Skin epidermis (tissue), 12 donors: Measurements from ENCODE around the gene NRIP3.

ENCODE experiments used
- H3K27ac ChIP-seq, 21 experiments: fragments of 200-600 bp; sonication (generic) in 11 of 21; one replicate each; pipeline ENCODE4 v1.5.0; 2020; ENCODE audit warnings: mild to moderate bottlenecking in 3 of 21, inconsistent platforms in 2 of 21, moderate library complexity in 2 of 21
- H3K4me3 ChIP-seq, 7 experiments: fragments of 200-600 bp; sonication (generic) in 2 of 7; one replicate each; pipeline ENCODE4 v1.5.0; 2020; ENCODE audit warnings: inconsistent platforms in 2 of 7, mild to moderate bottlenecking in 2 of 7, moderate library complexity in 1 of 7

NRIP3 gene

GRCh38 chr11:9003573-9004182 is at the start of gene NRIP3:
TSS of gene NRIP3 (minus strand) at chr11:9004001. CDS start at chr11:9003935, 66 bp downstream.
- peak within 1 kb of the TSS in 3 of 21 experiments; percentile 4 to 50 (median 29) for H3K27ac ChIP-seq
- H3K4me3 ChIP-seq = peak within 1 kb of the TSS; percentile 31 to 47 (median 39)

GRCh38 chr11:9052316-9052715 is 48.5 kb upstream of the NRIP3 start:
- no peak overlapping the region for H3K27ac ChIP-seq
- no peak overlapping the region for H3K4me3 ChIP-seq

- H3K4me3 ChIP-seq = no peak overlapping the region
- no peak overlapping the region for H3K27ac ChIP-seq
Measured at GRCh38 chr11:9049959-9050358, 46.2 kb upstream of the NRIP3 start.

GRCh38 chr11:9047964-9048523 is 44.2 kb upstream of the NRIP3 start:
- Histone ChIP-seq H3K27ac (peak overlapping the region in 2 of 21 experiments; percentile 29 to 57), H3K4me3 (no peak overlapping the region)

- H3K4me3 ChIP-seq = no peak overlapping the region
- H3K27ac ChIP-seq = peak overlapping the region in 1 of 21 experiments; percentile 48
Measured at GRCh38 chr11:9046481-9046880, 42.7 kb upstream of the NRIP3 start.

- H3K27ac ChIP-seq = no peak overlapping the region
- no peak overlapping the region for H3K4me3 ChIP-seq
Measured at GRCh38 chr11:9042488-9042887, 38.7 kb upstream of the NRIP3 start.

GRCh38 chr11:9041747-9042146 is 37.9 kb upstream of the NRIP3 start:
- Histone ChIP-seq H3K4me3 (no peak overlapping the region), H3K27ac (no peak overlapping the region)

- Histone ChIP-seq H3K27ac (no peak overlapping the region), H3K4me3 (no peak overlapping the region)
Measured at GRCh38 chr11:9040410-9040809, 36.6 kb upstream of the NRIP3 start.

- no peak overlapping the region for H3K4me3 ChIP-seq
- H3K27ac ChIP-seq = no peak overlapping the region
Measured at GRCh38 chr11:9039863-9040262, 36.1 kb upstream of the NRIP3 start.

- H3K4me3 ChIP-seq = no peak overlapping the region
- peak overlapping the region in 1 of 21 experiments; percentile 53 for H3K27ac ChIP-seq
Measured at GRCh38 chr11:9039198-9039597, 35.4 kb upstream of the NRIP3 start.

- H3K4me3 ChIP-seq = no peak overlapping the region
- peak overlapping the region in 2 of 21 experiments; percentile 23 to 53 for H3K27ac ChIP-seq
Measured at GRCh38 chr11:9038541-9038940, 34.7 kb upstream of the NRIP3 start.

- H3K4me3 ChIP-seq = no peak overlapping the region
- peak overlapping the region in 1 of 21 experiments; percentile 23 for H3K27ac ChIP-seq
Measured at GRCh38 chr11:9037963-9038362, 34.2 kb upstream of the NRIP3 start.

GRCh38 chr11:9037046-9037780 is 33.4 kb upstream of the NRIP3 start:
- no peak overlapping the region for H3K27ac ChIP-seq
- H3K4me3 ChIP-seq = no peak overlapping the region

- H3K27ac ChIP-seq = no peak overlapping the region
- no peak overlapping the region for H3K4me3 ChIP-seq
Measured at GRCh38 chr11:9030601-9031000, 26.8 kb upstream of the NRIP3 start.

GRCh38 chr11:9029422-9029821 is 25.6 kb upstream of the NRIP3 start:
- H3K27ac ChIP-seq = no peak overlapping the region
- no peak overlapping the region for H3K4me3 ChIP-seq

GRCh38 chr11:9028581-9028980 is 24.8 kb upstream of the NRIP3 start:
- no peak overlapping the region for H3K4me3 ChIP-seq

GRCh38 chr11:9025101-9025850 is 21.5 kb upstream of the NRIP3 start:
- Histone ChIP-seq H3K27ac (no peak overlapping the region), H3K4me3 (no peak overlapping the region)

More at GRCh38 chr11:9028581-9028980, 24.8 kb upstream of the NRIP3 start:
- no peak overlapping the region for H3K27ac ChIP-seq

- no peak overlapping the region for H3K4me3 ChIP-seq
- no peak overlapping the region for H3K27ac ChIP-seq
Measured at GRCh38 chr11:9022961-9023680, 19.3 kb upstream of the NRIP3 start.

GRCh38 chr11:9020916-9021315 is 17.1 kb upstream of the NRIP3 start:
- Histone ChIP-seq H3K27ac (no peak overlapping the region), H3K4me3 (no peak overlapping the region)

GRCh38 chr11:9019861-9020260 is 16.1 kb upstream of the NRIP3 start:
- H3K4me3 ChIP-seq = no peak overlapping the region
- no peak overlapping the region for H3K27ac ChIP-seq
